GM10248 (cell line): ENCODE results near the gene MYO15B.

Experiments
- CTCF ChIA-PET: fragments of 300-600 bp; sonication (Branson Sonifier 250); formaldehyde crosslinking; extraction: SDS; loops from one replicate; lab custom pipeline; 2021; ENCODE audit warnings: antibody characterized with exemption; lab: Yijun Ruan, JAX
- POLR2A ChIA-PET: fragments of 350-650 bp; sonication (Branson Sonifier 250); formaldehyde crosslinking; extraction: SDS; loops from one replicate; lab custom pipeline; 2020; ENCODE audit warnings: antibody characterized with exemption; lab: Yijun Ruan, JAX
- DNase-seq: peaks from one replicate; pipeline ENCODE4 v3.0.0; 2012; ENCODE audit errors: extremely low spot score
- TF ChIP-seq, protein P1 (sequence below): IDR thresholded peaks from 2 replicates; pipeline ENCODE4 v1.5.1; 2012; ENCODE audit warnings: mild to moderate bottlenecking, low read depth; ENCODE audit errors: extremely low read depth, missing control alignments, control extremely low read depth

Gene MYO15B

GRCh38 chr17:75584849-75585175, 2.8 kb upstream of the MYO15B start:
- TF ChIP-seq, protein P1, sequence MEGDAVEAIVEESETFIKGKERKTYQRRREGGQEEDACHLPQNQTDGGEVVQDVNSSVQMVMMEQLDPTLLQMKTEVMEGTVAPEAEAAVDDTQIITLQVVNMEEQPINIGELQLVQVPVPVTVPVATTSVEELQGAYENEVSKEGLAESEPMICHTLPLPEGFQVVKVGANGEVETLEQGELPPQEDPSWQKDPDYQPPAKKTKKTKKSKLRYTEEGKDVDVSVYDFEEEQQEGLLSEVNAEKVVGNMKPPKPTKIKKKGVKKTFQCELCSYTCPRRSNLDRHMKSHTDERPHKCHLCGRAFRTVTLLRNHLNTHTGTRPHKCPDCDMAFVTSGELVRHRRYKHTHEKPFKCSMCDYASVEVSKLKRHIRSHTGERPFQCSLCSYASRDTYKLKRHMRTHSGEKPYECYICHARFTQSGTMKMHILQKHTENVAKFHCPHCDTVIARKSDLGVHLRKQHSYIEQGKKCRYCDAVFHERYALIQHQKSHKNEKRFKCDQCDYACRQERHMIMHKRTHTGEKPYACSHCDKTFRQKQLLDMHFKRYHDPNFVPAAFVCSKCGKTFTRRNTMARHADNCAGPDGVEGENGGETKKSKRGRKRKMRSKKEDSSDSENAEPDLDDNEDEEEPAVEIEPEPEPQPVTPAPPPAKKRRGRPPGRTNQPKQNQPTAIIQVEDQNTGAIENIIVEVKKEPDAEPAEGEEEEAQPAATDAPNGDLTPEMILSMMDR, result no peak
- ChIA-PET POLR2A (no interaction called here), CTCF (interaction anchor here (3.4 kb wide), 1 partner anchor 17 kb away, joined by 14 read pairs; no protein-coding TSS in a partner anchor)
- DNase-seq, result no peak

- ChIA-PET POLR2A (no interaction called here), CTCF (interaction anchor here (0.6 to 5.5 kb wide), 10 partner anchors 12 to 165 kb away, joined by 3 to 61 read pairs (median 4); partner anchors contain the start of gene SMIM5)
- no peak for DNase-seq
These were observed 1.0 kb downstream of the MYO15B start for GRCh38 chr17:75588596-75589011.

DNA sequence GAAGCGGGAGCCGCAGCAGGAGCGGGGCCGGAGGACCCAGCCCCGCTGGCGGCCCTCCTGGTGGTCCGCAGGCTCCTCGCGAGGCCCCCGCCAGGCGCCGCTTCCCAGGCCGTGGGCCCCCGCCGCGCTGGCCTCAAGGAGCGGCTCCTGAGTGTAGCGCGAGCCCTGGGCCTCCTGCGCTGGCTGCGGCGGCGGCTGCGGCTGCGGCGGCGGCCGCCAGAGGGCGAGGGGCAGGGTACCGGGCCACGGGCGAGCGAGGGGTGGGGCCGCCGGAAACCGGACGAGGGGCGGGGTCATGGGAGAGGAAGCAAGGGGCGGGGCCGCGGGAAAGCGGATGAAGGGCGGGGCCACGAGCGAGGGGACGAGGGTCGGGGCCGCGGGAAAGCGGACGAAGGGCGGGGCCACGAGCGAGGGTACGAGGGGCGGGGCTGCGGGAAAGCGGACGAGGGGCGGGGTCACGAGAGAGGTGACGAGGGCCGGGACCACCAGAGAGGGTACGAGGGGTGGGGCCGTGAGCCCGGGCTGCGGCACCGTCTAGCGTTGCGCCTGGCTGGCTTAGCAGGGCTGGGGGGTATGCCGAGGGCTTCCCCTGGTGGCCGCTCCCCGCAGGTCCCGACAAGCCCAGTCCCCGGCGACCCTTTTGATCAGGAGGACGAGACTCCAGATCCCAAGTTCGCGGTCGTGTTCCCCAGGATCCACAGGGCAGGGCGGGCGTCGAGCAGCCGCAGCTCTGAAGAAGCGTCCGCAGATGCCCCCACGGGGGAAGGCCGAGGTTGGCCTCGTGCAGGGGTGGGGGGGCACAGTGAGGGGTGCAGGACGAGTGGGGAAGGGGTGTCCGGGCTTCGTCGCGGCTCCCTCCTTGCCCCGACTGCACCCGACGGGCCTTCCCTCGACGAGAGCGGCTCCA, 1.7 kb downstream of the MYO15B start:
- CTCF ChIA-PET, result interaction anchor here (0.8 to 5.5 kb wide), 14 partner anchors 8 to 164 kb away, joined by 3 to 61 read pairs (median 4); partner anchors contain the start of gene SMIM5
- POLR2A ChIA-PET, result no interaction called here
- TF ChIP-seq, protein P1, result peak; percentile 81
- DNase-seq, result peak; percentile 100

More at GRCh38 chr17:75588596-75589011, 1.0 kb downstream of the MYO15B start:
- TF ChIP-seq, protein P1, result no peak

DNA sequence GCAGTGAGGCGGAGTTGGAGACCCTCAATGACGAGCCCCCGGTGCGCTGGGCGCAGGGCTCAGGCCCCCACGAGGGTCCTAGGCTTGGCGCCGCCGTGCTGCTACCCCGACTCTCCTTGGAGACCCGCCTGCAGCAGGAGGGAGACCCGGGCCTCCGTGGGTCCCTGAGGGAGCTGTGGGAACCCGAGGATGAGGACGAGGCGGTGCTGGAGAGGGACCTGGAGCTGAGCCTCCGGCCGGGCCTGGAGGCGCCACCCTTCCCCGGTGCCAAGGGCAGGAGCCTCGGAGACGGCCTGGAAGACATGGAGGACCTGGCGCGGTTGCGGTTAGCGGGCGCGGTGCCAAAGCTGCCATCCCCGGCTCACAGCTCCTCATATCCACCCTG, 2.3 kb downstream of the MYO15B start:
- no peak for DNase-seq
- ChIA-PET CTCF (interaction anchor here (0.7 to 5.5 kb wide), 11 partner anchors 9 to 164 kb away, joined by 3 to 61 read pairs (median 3); partner anchors contain the start of gene SMIM5), POLR2A (no interaction called here)
- TF ChIP-seq, protein P1, result no peak

GRCh38 chr17:75590314-75590761, 2.7 kb downstream of the MYO15B start:
- DNase-seq, result no peak
- ChIA-PET CTCF (interaction anchor here (0.7 to 5.5 kb wide), 11 partner anchors 9 to 165 kb away, joined by 3 to 61 read pairs (median 3); partner anchors contain the start of gene SMIM5), POLR2A (no interaction called here)
- TF ChIP-seq, protein P1, result no peak

GRCh38 chr17:75590849-75591721, 3.5 kb downstream of the MYO15B start:
- ChIA-PET CTCF (interaction anchor here (0.7 to 5.5 kb wide), 8 partner anchors 10 to 165 kb away, joined by 3 to 61 read pairs (median 10); partner anchors contain the start of gene SMIM5), POLR2A (no interaction called here)
- no peak for DNase-seq
- TF ChIP-seq, protein P1, result no peak
